BE2C (cell line): Measurements from ENCODE around the gene THSD4.

Experiments used
- DNase-seq: peaks from one replicate; pipeline ENCODE4 v3.0.0-alpha.2; 2020
- H3K27me3 ChIP-seq: fragments of 250-450 bp; sonication (Bioruptor Pico); 2 replicates; pipeline ENCODE4 v1.5.1; 2020; ENCODE audit warnings: mild to moderate bottlenecking
- H3K36me3 ChIP-seq: fragments of 250-450 bp; sonication (Bioruptor Pico); 2 replicates; pipeline ENCODE4 v1.5.1; 2020; ENCODE audit warnings: mild to moderate bottlenecking
- H3K4me1 ChIP-seq: fragments of 250-450 bp; sonication (Bioruptor Pico); 2 replicates; pipeline ENCODE4 v1.5.1; 2020
- H3K4me3 ChIP-seq: 2 replicates; pipeline ENCODE4 v1.5.1; 2011; ENCODE audit warnings: low read depth, low read length
- H3K9me3 ChIP-seq: fragments of 250-450 bp; sonication (Bioruptor Pico); 2 replicates; pipeline ENCODE4 v1.5.1; 2020
- TF ChIP-seq, protein P1 (sequence below): IDR thresholded peaks from 2 replicates; pipeline ENCODE4 v1.5.1; 2012; ENCODE audit warnings: mild to moderate bottlenecking, low read depth, low read length

The THSD4 gene

GRCh38 chr15:71413419-71413818 is 298.1 kb downstream of the THSD4 start:
- DNase-seq = no peak
- Histone ChIP-seq H3K27me3 (no peaks in the 10 kb centered on the region), H3K9me3 (no peaks in the 10 kb centered on the region), H3K4me3 (no peak overlapping the region), H3K4me1 (no peaks in the 10 kb centered on the region), H3K36me3 (no peaks in the 10 kb centered on the region)
- TF ChIP-seq, protein P1, sequence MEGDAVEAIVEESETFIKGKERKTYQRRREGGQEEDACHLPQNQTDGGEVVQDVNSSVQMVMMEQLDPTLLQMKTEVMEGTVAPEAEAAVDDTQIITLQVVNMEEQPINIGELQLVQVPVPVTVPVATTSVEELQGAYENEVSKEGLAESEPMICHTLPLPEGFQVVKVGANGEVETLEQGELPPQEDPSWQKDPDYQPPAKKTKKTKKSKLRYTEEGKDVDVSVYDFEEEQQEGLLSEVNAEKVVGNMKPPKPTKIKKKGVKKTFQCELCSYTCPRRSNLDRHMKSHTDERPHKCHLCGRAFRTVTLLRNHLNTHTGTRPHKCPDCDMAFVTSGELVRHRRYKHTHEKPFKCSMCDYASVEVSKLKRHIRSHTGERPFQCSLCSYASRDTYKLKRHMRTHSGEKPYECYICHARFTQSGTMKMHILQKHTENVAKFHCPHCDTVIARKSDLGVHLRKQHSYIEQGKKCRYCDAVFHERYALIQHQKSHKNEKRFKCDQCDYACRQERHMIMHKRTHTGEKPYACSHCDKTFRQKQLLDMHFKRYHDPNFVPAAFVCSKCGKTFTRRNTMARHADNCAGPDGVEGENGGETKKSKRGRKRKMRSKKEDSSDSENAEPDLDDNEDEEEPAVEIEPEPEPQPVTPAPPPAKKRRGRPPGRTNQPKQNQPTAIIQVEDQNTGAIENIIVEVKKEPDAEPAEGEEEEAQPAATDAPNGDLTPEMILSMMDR = no peak

GRCh38 chr15:71414853-71415252 is 299.6 kb downstream of the THSD4 start:
- H3K4me3 ChIP-seq = no peak overlapping the region
- DNase-seq = no peak
- TF ChIP-seq, protein P1 = no peak
- no peaks in the 10 kb centered on the region for H3K9me3 ChIP-seq
- no peaks in the 10 kb centered on the region for H3K27me3 ChIP-seq
- no peaks in the 10 kb centered on the region for H3K4me1 ChIP-seq
- H3K36me3 ChIP-seq = no peaks in the 10 kb centered on the region

GRCh38 chr15:71422530-71423259 is 307.4 kb downstream of the THSD4 start:
- no peak for DNase-seq
- TF ChIP-seq, protein P1 = no peak
- Histone ChIP-seq H3K36me3 (no peaks in the 10 kb centered on the region), H3K27me3 (0 out of 2 replicates have a peak, but pooled peaks cover 3% of the 10 kb centered on the region), H3K9me3 (no peaks in the 10 kb centered on the region), H3K4me3 (no peak overlapping the region), H3K4me1 (no peaks in the 10 kb centered on the region)

DNA sequence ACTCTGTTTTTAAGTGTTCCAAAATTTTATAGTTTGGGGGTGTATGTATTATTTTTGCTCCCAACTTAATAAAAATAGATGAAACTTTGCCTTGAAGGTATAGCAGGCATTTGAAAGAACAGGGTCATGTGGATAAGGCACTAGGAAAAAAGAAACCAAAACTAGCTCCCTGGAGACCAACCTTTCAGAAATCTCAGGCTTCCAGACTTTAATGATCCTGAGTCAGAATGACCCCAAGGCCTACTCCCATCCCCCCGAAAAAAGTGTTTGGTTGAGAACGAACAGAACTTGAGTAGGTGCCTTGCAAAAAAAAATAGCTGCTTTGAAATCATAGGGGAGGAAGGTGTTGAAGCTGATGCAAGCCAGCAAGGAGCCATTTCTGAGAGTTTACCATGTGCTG is 309.5 kb downstream of the THSD4 start:
- TF ChIP-seq, protein P1 = no peak
- Histone ChIP-seq H3K4me1 (no peaks in the 10 kb centered on the region), H3K4me3 (no peak overlapping the region), H3K9me3 (no peaks in the 10 kb centered on the region; the same call in 1 of the 2 replicates), H3K36me3 (no peaks in the 10 kb centered on the region), H3K27me3 (0 out of 2 replicates have a peak, but pooled peaks cover 3% of the 10 kb centered on the region)
- no peak for DNase-seq

DNA sequence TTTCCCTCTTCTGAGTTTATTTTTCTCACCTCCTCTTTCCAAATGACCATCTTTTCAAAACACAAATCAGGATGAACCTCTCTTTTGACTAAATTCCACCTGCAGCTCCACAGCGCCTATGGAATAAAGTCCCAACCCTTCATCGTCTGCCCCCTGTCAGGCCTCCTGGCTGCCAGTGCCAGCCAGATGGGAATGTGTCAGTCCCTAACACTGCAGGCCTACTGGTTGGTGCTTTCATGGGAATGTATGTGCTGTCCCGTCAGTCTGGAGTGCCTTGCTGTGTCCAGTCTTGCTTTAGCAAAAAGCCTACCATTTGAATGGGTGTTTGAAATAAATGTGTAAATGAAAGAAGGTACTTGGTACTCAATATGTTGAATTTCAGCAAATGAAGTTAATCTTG is 310.1 kb downstream of the THSD4 start:
- Histone ChIP-seq H3K4me1 (no peaks in the 10 kb centered on the region), H3K36me3 (no peaks in the 10 kb centered on the region), H3K9me3 (no peaks in the 10 kb centered on the region; the same call in 1 of the 2 replicates), H3K4me3 (no peak overlapping the region), H3K27me3 (0 out of 2 replicates have a peak, but pooled peaks cover 3% of the 10 kb centered on the region)
- DNase-seq = no peak
- TF ChIP-seq, protein P1 = no peak

DNA sequence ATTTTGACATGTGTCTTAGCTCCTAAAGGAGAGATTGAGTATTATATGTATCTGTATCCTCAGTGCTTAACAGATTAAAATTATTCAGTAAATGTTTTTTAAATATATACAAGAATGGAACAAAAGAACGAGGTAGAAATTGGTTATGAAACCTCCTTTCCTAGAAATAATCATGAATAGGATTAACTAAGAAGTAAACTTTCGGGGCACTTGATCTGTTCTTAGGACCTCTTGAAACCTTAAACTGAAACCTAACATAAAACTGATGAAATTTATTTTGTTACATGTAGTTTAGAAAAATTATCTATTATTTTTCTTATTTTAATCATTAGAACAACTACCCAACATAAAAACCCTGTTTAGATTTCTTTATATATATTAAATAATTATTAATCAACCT is 311.5 kb downstream of the THSD4 start:
- no peaks in the 10 kb centered on the region for H3K36me3 ChIP-seq
- H3K4me1 ChIP-seq = no peaks in the 10 kb centered on the region
- H3K9me3 ChIP-seq = no peaks in the 10 kb centered on the region; the same call in 1 of the 2 replicates
- no peak for DNase-seq
- TF ChIP-seq, protein P1 = no peak
- H3K27me3 ChIP-seq = 0 out of 2 replicates have a peak, but pooled peaks cover 3% of the 10 kb centered on the region
- H3K4me3 ChIP-seq = no peak overlapping the region
